GM23248 (cell line): ENCODE results near the gene CYTL1. TPM values are rescaled to one million over a fixed set of nuclear protein-coding genes. Genes with fewer than 3 reads are reported as not detected.

Experiments
- DNase-seq: peaks from one replicate; pipeline ENCODE4 v3.0.0-alpha.2; 2015
- H2AFZ ChIP-seq: fragments of 200-600 bp; sonication (generic); 2 replicates; pipeline ENCODE4 v1.6.1; 2016; ENCODE audit warnings: antibody characterized with exemption
- H3F3A ChIP-seq: fragments of 200-600 bp; sonication (generic); 2 replicates; pipeline ENCODE4 v1.6.1; 2016; ENCODE audit warnings: mild to moderate bottlenecking, antibody characterized with exemption, mixed run types; ENCODE audit not compliant: insufficient read depth
- H3K27ac ChIP-seq: fragments of 200-600 bp; sonication (generic); 2 replicates; pipeline ENCODE4 v1.5.1; 2016; ENCODE audit warnings: mild to moderate bottlenecking
- H3K27me3 ChIP-seq: fragments of 200-600 bp; sonication (generic); replicated peaks from 2 replicates; pipeline ENCODE4 v1.6.1; 2016; ENCODE audit warnings: mild to moderate bottlenecking; ENCODE audit not compliant: insufficient read depth
- H3K36me3 ChIP-seq: fragments of 200-600 bp; sonication (generic); 2 replicates; pipeline ENCODE4 v1.6.1; 2016; ENCODE audit warnings: low read depth, mild to moderate bottlenecking
- H3K4me1 ChIP-seq: fragments of 200-600 bp; sonication (generic); 2 replicates; pipeline ENCODE4 v1.6.1; 2016; ENCODE audit warnings: mild to moderate bottlenecking; ENCODE audit not compliant: insufficient read depth
- H3K4me2 ChIP-seq: fragments of 200-600 bp; sonication (generic); one replicate; pipeline ENCODE4 v1.6.1; 2016; ENCODE audit warnings: mild to moderate bottlenecking; ENCODE audit not compliant: unreplicated experiment
- H3K4me3 ChIP-seq: fragments of 200-600 bp; sonication (generic); 2 replicates; pipeline ENCODE4 v1.5.1; 2016; ENCODE audit warnings: mild to moderate bottlenecking
- H3K79me2 ChIP-seq: fragments of 200-600 bp; sonication (generic); 2 replicates; pipeline ENCODE4 v1.6.1; 2016; ENCODE audit warnings: mild to moderate bottlenecking; ENCODE audit not compliant: insufficient read depth
- H3K9ac ChIP-seq: fragments of 200-600 bp; sonication (generic); 2 replicates; pipeline ENCODE4 v1.6.1; 2016; ENCODE audit warnings: mild to moderate bottlenecking
- H3K9me2 ChIP-seq: fragments of 200-600 bp; sonication (generic); 2 replicates; pipeline ENCODE4 v1.6.1; 2016; ENCODE audit warnings: mixed run types, mild to moderate bottlenecking, moderate library complexity; ENCODE audit not compliant: insufficient read depth
- H3K9me3 ChIP-seq: fragments of 200-600 bp; sonication (generic); one replicate; pipeline ENCODE4 v1.6.1; 2017; ENCODE audit warnings: low read depth
- H4K20me1 ChIP-seq: fragments of 200-600 bp; sonication (generic); 2 replicates; pipeline ENCODE4 v1.6.0; 2016; ENCODE audit not compliant: insufficient read depth
- EZH2 ChIP-seq: fragments of 200-600 bp; sonication (generic); IDR thresholded peaks from 2 replicates; pipeline ENCODE4 v1.6.1; 2018; ENCODE audit warnings: antibody characterized with exemption, mild to moderate bottlenecking; ENCODE audit not compliant: insufficient read depth, poor library complexity, severe bottlenecking
- EZH2phosphoT487 ChIP-seq: fragments of 200-600 bp; sonication (generic); IDR thresholded peaks from 2 replicates; pipeline ENCODE4 v1.6.1; 2018; ENCODE audit warnings: antibody characterized with exemption, moderate library complexity, mild to moderate bottlenecking, low read depth; ENCODE audit not compliant: insufficient read depth
- WGBS, 2 experiments: methylation state at CpG; one replicate each; pipeline ENCODE4 v1.1.6; 2015 to 2017; ENCODE audit warnings: low lambda C conversion rate in 2 of 2, low coverage in 1 of 2; ENCODE audit errors: missing lambda C conversion rate in 2 of 2; 5-methylcytosine and 5-hydroxymethylcytosine counted together
- in situ Hi-C: fragments of 300-500 bp; cut with MboI; formaldehyde crosslinking; loops from 2 replicates; pipeline ENCODE4 v1.15.0; 2020
- polyA plus RNA-seq: library from polyadenylated mRNA; unstranded; fragments of >200 nt; fragmentation: Nextera tagmentation; extraction: Ambion mirVana; gene quantifications from 2 replicates; pipeline ENCODE4 v1.2.1, GENCODE V29; 2016
- total RNA-seq: library from RNA; depleted of rRNA; stranded (reverse); fragments of >200 nt; shearing (Covaris generic); gene quantifications from 2 replicates; pipeline ENCODE4 v1.2.3, GENCODE V29; 2014

CYTL1 gene
- total and polyA plus RNA-seq, 2 experiments from 2014 or later = 1.1 TPM; not detected in 1

- DNase-seq = no peak
- WGBS, 2 experiments = 69 to 78% methylated on average over 6 of the region's 6 CpGs
- Histone ChIP-seq H3K4me1 (peaks cover 5% of the 10 kb centered on the region), H3K4me2 (no peak overlapping the region), H3K27me3 (peaks cover 7% of the 10 kb centered on the region; the same call in 1 of the 2 replicates), H2AFZ (no peak overlapping the region), H3K27ac (no peak overlapping the region), H4K20me1 (no peaks in the 10 kb centered on the region), H3K9ac (no peak overlapping the region), H3F3A (peaks cover 8% of the 10 kb centered on the region; the same call in 1 of the 2 replicates), H3K79me2 (no peaks in the 10 kb centered on the region), H3K9me2 (no peaks in the 10 kb centered on the region), H3K36me3 (no peaks in the 10 kb centered on the region), H3K4me3 (no peak overlapping the region), H3K9me3 (no peaks in the 10 kb centered on the region)
- TF ChIP-seq EZH2phosphoT487 (no peak), EZH2 (no peak)
- in situ Hi-C loops = loop anchor here (25.0 kb wide), 1 partner anchor 769 kb away; no protein-coding TSS in a partner anchor
These were observed 24.3 kb upstream of the CYTL1 start for GRCh38 chr4:5043579-5043978.

GRCh38 chr4:5041699-5042098, 22.4 kb upstream of the CYTL1 start:
- H3K27me3 ChIP-seq = peaks cover 7% of the 10 kb centered on the region; the same call in 1 of the 2 replicates
- TF ChIP-seq EZH2 = no peak
- TF ChIP-seq EZH2phosphoT487 = no peak
- H3K4me1 ChIP-seq = peaks cover 22% of the 10 kb centered on the region
- no peak overlapping the region for H3K4me3 ChIP-seq
- H3K9me3 ChIP-seq = no peaks in the 10 kb centered on the region
- H3K9me2 ChIP-seq = no peaks in the 10 kb centered on the region
- in situ Hi-C loops = loop anchor here (25.0 kb wide), 1 partner anchor 771 kb away; no protein-coding TSS in a partner anchor
- no peak for DNase-seq
- no peak overlapping the region for H3K27ac ChIP-seq
- H3K9ac ChIP-seq = no peak overlapping the region
- no peaks in the 10 kb centered on the region for H3K36me3 ChIP-seq
- no peaks in the 10 kb centered on the region for H4K20me1 ChIP-seq
- WGBS, 2 experiments = 64 to 71% methylated on average over 7 of the region's 7 CpGs
- H3K4me2 ChIP-seq = no peak overlapping the region
- no peak overlapping the region for H2AFZ ChIP-seq
- H3F3A ChIP-seq = peaks cover 26% of the 10 kb centered on the region
- H3K79me2 ChIP-seq = no peaks in the 10 kb centered on the region

DNA sequence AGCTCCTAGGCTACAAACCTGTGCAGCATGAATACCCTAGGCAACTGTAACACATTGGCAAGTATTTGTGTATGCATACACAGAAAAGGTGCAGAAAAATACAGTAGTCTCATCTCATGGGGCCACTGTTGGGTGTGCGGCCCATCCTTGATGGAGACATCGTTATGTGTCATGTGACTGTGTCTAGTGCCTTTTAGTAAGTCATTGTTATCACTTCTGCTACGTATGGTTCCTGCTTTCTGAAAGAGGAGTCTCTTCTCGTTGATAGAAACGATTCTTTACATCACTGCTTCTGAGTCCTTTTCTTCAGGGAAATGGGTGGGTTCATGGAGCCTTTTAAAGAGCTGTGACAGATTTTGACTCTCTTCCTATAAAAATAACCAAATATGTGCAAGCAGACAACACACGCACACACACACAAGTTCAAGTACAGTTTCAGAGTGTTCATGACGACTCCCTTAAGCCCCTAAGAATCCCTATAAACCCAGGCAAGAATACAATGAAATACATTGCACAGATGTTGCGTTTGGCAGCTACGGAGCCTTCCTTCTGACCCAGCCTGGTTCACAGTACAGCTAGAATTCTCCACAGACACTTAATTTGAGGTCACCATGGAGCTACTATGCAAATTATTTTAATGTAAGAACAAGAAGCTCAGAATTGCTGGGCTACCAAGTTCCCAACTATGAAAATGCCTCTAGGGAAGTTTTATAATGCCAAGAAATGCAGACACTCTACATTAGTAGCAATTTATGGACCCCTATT, 21.8 kb upstream of the CYTL1 start:
- no peak overlapping the region for H3K27ac ChIP-seq
- DNase-seq = no peak
- peaks cover 27% of the 10 kb centered on the region for H3F3A ChIP-seq
- H3K9me3 ChIP-seq = no peaks in the 10 kb centered on the region
- peaks cover 27% of the 10 kb centered on the region for H3K4me1 ChIP-seq
- H3K9me2 ChIP-seq = no peaks in the 10 kb centered on the region
- in situ Hi-C loops = loop anchor here (25.0 kb wide), 1 partner anchor 771 kb away; no protein-coding TSS in a partner anchor
- H3K4me3 ChIP-seq = no peak overlapping the region
- WGBS, 2 experiments = 76 to 80% methylated on average over 9 of the region's 9 CpGs
- H2AFZ ChIP-seq = no peak overlapping the region
- H3K27me3 ChIP-seq = peaks cover 7% of the 10 kb centered on the region; the same call in 1 of the 2 replicates
- no peaks in the 10 kb centered on the region for H3K36me3 ChIP-seq
- H3K79me2 ChIP-seq = no peaks in the 10 kb centered on the region
- H3K9ac ChIP-seq = no peak overlapping the region
- no peak overlapping the region for H3K4me2 ChIP-seq
- TF ChIP-seq EZH2 (no peak), EZH2phosphoT487 (no peak)
- no peaks in the 10 kb centered on the region for H4K20me1 ChIP-seq

GRCh38 chr4:5039800-5040199, 20.5 kb upstream of the CYTL1 start:
- in situ Hi-C loops = loop anchor here (25.0 kb wide), 1 partner anchor 773 kb away; no protein-coding TSS in a partner anchor
- 96 to 98% methylated on average over 7 of the region's 7 CpGs for WGBS, 2 experiments
- H3K9me3 ChIP-seq = no peaks in the 10 kb centered on the region

More at GRCh38 chr4:5039800-5040199, 20.5 kb upstream of the CYTL1 start:
- no peak for TF ChIP-seq EZH2
- TF ChIP-seq EZH2phosphoT487 = no peak
- DNase-seq = no peak
- H3K4me3 ChIP-seq = no peak overlapping the region
- no peaks in the 10 kb centered on the region for H3K9me2 ChIP-seq
- H3K4me2 ChIP-seq = no peak overlapping the region
- H3K27me3 ChIP-seq = peaks cover 7% of the 10 kb centered on the region; the same call in 1 of the 2 replicates
- H3F3A ChIP-seq = peaks cover 27% of the 10 kb centered on the region
- no peak overlapping the region for H3K27ac ChIP-seq
- H4K20me1 ChIP-seq = no peaks in the 10 kb centered on the region
- no peak overlapping the region for H2AFZ ChIP-seq
- H3K9ac ChIP-seq = no peak overlapping the region
- H3K4me1 ChIP-seq = peaks cover 29% of the 10 kb centered on the region
- no peaks in the 10 kb centered on the region for H3K36me3 ChIP-seq
- H3K79me2 ChIP-seq = no peaks in the 10 kb centered on the region
